Prostate gland (tissue), 2 donors: ENCODE measurements around the gene PDE10A.

Source experiments
- POLR2A ChIP-seq: fragments of 450-650 bp; IDR thresholded peaks from one replicate; pipeline ENCODE4 v1.6.1; 2016; ENCODE audit warnings: antibody characterized with exemption, mild to moderate bottlenecking
- TF ChIP-seq, protein P1 (sequence below), 4 experiments: fragments of 200-600 bp in 2 of 4; fragments of 450-650 bp in 2 of 4; sonication (generic) in 2 of 4; IDR thresholded peaks; 1 replicate in 3 of 4; 2 replicates in 1 of 4; pipeline ENCODE4 v1.5.1; 2016 to 2019; ENCODE audit warnings: antibody characterized with exemption in 4 of 4, mild to moderate bottlenecking in 2 of 4, moderate library complexity in 2 of 4

DNA sequence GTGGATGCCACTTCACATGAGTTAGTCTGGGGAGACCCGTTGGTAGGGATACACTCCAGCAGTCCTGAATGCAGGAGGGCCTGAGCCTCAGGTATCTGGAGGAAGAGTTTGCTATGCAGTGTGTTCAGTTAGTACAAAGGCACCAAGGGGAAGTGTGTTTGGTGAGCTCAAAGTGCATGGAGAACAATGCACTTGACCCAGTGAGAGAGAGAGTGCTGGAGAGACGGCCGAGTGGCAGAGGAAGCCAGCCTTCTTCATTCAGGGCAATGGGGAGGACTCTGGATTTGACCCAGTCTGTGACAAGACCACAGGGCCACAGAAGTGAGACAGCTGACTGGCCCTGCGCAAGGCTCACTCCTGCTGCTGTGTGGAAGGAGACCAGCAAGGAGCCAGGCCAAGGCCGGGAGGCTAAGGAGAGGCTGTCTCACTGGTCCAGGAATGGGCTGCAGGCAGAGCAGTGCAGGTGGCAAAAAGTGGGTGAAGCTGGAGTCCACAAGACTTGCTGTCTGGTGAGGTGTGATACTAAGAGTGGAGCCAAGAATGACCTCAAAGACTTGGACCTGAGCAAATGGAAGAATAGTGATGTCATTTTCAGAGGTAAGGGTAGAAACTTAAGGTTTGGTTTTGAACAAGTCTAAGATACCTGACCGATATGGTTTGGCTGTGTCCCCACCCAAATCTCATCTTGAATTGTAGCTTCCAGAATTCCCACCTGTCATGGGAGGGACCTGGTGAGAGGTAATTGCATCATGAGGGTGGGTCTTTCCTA lies 38.0 kb downstream of the PDE10A start:
- TF ChIP-seq, protein P1, sequence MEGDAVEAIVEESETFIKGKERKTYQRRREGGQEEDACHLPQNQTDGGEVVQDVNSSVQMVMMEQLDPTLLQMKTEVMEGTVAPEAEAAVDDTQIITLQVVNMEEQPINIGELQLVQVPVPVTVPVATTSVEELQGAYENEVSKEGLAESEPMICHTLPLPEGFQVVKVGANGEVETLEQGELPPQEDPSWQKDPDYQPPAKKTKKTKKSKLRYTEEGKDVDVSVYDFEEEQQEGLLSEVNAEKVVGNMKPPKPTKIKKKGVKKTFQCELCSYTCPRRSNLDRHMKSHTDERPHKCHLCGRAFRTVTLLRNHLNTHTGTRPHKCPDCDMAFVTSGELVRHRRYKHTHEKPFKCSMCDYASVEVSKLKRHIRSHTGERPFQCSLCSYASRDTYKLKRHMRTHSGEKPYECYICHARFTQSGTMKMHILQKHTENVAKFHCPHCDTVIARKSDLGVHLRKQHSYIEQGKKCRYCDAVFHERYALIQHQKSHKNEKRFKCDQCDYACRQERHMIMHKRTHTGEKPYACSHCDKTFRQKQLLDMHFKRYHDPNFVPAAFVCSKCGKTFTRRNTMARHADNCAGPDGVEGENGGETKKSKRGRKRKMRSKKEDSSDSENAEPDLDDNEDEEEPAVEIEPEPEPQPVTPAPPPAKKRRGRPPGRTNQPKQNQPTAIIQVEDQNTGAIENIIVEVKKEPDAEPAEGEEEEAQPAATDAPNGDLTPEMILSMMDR (IDR thresholded peaks at IDR 0.05): no peak
- no peak for TF ChIP-seq POLR2A
